ACC112 (cell line): ENCODE results near the gene TUFT1.

Experiments
- H2AFZ ChIP-seq: fragments of 200-600 bp; sonication (generic); one replicate; pipeline ENCODE4 v1.6.0; 2017; ENCODE audit warnings: antibody characterized with exemption, low read length; ENCODE audit not compliant: unreplicated experiment
- H3K27ac ChIP-seq: fragments of 200-600 bp; sonication (generic); 2 replicates; pipeline ENCODE4 v1.5.1; 2014; ENCODE audit warnings: low read depth, mild to moderate bottlenecking, antibody characterized with exemption, low read length, moderate library complexity
- H3K27me3 ChIP-seq: fragments of 200-600 bp; sonication (generic); 2 replicates; pipeline ENCODE4 v1.6.1; 2014; ENCODE audit warnings: mild to moderate bottlenecking, antibody characterized with exemption, low read length, moderate library complexity, mixed read lengths; ENCODE audit not compliant: insufficient read depth
- H3K36me3 ChIP-seq: fragments of 200-600 bp; sonication (generic); 2 replicates; pipeline ENCODE4 v1.6.1; 2016; ENCODE audit warnings: mild to moderate bottlenecking, antibody characterized with exemption, low read length, moderate library complexity, mixed read lengths; ENCODE audit not compliant: insufficient read depth
- H3K4me1 ChIP-seq: fragments of 200-600 bp; sonication (generic); one replicate; pipeline ENCODE4 v1.6.1; 2016; ENCODE audit warnings: low read length, mixed read lengths; ENCODE audit not compliant: insufficient read depth, unreplicated experiment, control insufficient read depth
- H3K4me3 ChIP-seq: fragments of 200-600 bp; sonication (generic); 2 replicates; pipeline ENCODE4 v1.5.1; 2014; ENCODE audit warnings: mild to moderate bottlenecking, low read depth, low read length
- H3K79me2 ChIP-seq: fragments of 200-600 bp; sonication (generic); one replicate; pipeline ENCODE4 v1.6.0; 2016; ENCODE audit warnings: low read length; ENCODE audit not compliant: control insufficient read depth, unreplicated experiment, insufficient read depth

The TUFT1 gene

DNA sequence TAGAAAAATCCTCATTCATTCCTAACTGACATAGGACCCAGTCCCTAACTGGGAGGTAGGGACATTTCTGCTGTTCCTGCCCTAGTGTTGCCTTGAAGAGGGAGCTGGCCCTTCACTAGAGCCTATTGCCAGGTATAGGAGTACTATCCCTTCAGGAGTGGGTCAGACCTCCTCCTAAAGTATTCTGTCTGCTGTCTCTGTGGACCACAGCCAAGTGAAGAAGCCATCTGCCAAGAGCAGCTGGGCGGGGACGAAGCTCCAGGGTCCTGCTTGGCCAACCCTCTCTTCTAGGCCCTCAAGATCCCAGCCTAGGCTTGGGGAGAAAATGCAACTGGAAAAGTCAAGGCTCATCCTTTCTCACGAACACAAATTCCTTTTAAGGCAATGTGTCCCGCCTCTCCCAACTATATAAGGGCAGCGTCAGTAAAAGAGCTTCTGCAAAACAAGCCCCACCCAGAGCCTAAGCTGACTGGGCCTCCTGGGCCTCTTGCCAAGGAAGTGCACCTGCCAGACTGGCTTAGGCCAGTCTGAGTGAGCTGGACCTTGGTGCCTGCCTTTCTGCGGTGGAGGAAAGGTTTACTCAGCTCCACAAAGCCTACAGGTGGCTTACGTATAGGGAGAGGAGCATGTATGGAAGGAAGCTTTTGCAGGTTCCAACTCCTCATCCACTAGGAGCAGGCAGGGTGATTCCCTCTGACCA lies 638 bp upstream of the TUFT1 start:
- peak overlapping the region; percentile 83 for H3K4me3 ChIP-seq
- H3K36me3 ChIP-seq: no peaks in the 10 kb centered on the region
- H3K79me2 ChIP-seq: peaks cover 17% of the 10 kb centered on the region
- peak overlapping the region; percentile 65 for H3K27ac ChIP-seq
- no peaks in the 10 kb centered on the region for H3K27me3 ChIP-seq
- peak overlapping the region; percentile 35 for H2AFZ ChIP-seq
- H3K4me1 ChIP-seq: peaks cover 55% of the 10 kb centered on the region

DNA sequence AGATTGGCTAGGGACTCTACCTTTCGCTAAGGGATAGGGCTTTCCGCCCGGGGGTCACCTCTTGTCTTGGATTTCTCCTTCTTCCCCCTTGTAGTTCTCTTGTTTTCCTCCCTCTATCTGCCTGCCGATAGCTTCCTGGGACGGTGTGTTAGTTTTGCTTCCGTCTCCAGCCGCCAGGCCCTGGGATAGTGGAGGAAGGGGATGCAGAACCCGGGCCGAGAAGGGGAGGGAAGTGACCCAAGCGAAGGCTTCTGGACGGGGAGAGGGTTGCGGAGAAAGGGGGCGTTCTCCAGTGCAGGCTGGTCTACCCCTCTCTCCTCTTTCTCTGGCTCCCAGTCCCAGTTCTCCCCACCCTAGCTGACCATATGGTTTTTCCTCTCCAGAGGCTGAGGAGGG lies 871 bp downstream of the TUFT1 start:
- no peaks in the 10 kb centered on the region for H3K36me3 ChIP-seq
- no peaks in the 10 kb centered on the region for H3K27me3 ChIP-seq
- peaks cover 20% of the 10 kb centered on the region for H3K79me2 ChIP-seq
- peak overlapping the region; percentile 43 for H2AFZ ChIP-seq
- no peak overlapping the region for H3K27ac ChIP-seq
- peak overlapping the region; percentile 83 for H3K4me3 ChIP-seq
- H3K4me1 ChIP-seq: peaks cover 51% of the 10 kb centered on the region

GRCh38 chr1:151541752-151542151 lies 1.6 kb downstream of the TUFT1 start:
- Histone ChIP-seq H3K36me3 (no peaks in the 10 kb centered on the region), H3K79me2 (peaks cover 20% of the 10 kb centered on the region), H3K27ac (no peak overlapping the region), H3K27me3 (no peaks in the 10 kb centered on the region), H2AFZ (no peak overlapping the region), H3K4me3 (peak overlapping the region; percentile 83), H3K4me1 (peaks cover 55% of the 10 kb centered on the region)

DNA sequence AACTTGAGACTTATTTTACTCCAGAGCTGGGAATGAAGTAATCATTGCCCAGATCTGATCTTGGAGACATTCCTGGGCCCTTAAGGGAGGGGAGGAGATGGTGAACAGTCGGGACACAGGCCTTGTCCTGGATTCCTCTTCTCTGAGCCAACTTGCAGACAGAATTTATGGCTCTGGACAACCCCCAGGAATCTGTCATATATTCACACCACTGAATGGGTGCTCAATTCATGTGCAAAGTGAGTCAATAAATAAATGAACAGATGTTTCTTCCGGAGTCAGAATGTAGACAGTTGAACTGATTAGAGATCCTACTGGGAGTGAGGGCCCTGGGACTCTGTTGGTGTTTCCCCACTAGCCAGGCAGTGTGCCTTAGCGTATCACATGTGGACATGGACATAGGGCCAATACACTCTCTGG lies 2.6 kb downstream of the TUFT1 start:
- Histone ChIP-seq H2AFZ (no peak overlapping the region), H3K27ac (no peak overlapping the region), H3K4me3 (no peak overlapping the region; the same call in 1 of the 2 replicates), H3K79me2 (peaks cover 20% of the 10 kb centered on the region), H3K27me3 (no peaks in the 10 kb centered on the region), H3K36me3 (no peaks in the 10 kb centered on the region), H3K4me1 (peaks cover 53% of the 10 kb centered on the region)

DNA sequence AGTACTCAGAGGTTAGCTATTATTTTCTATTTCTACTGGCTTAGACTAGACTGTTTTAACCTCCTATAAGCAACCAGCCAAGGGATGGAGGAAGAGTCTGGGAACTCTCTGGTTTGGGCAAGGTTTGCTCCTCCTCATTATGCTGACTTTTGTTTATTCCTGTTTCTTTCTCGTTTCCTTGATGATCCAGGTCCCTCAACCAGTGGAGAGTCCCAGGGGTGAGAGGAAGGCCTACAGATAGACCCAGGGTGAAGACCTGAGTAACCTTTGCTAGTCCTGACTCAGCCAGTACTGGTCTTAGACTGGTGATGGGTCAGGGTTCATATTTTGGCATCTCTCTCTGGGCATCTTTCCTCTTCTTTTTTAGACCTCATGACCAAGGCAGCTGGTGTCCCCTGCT lies 5.4 kb downstream of the TUFT1 start:
- Histone ChIP-seq H3K36me3 (no peaks in the 10 kb centered on the region), H2AFZ (no peak overlapping the region), H3K4me1 (peaks cover 56% of the 10 kb centered on the region), H3K79me2 (peaks cover 31% of the 10 kb centered on the region), H3K4me3 (no peak overlapping the region), H3K27ac (no peak overlapping the region), H3K27me3 (no peaks in the 10 kb centered on the region)

DNA sequence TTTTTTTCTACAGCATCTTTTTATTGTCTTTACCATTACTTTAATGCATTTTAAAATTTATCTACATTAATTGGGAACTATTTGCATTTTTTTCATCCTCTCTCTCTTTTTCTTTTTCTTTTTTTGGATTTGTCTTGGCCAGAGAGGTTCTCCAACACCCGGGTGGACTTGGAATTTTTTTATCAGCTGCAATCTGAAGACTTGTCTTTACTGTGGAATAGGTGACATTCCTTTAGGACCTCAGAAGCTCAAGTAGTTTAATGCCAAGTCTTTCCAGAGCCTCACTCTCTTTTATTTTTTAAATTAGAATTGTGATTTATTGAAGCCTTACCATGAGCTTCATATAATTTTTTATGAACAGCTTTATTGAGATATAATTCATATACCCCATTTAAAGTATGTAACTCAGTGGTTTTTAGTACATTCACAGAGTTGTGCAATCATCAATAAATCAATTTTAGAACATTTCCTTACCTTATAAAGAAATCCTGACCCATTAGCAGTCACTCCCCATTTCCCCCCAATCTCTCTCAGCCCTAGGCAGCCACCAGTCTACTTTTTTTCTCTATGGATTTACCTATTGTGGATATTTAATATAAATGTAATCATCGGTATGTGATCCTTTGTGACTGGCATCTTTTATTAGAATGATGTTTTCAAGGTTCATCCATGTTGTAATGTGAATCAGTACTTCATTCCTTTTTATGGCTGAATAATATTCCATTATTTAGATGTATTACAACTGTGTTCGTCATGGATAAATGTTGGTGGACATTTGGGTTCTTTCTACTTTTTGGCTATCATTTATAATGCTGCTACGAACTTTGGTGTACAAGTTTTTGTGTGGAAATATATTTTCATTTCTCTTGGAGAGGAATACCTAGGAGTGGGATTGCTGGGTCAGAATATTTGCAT lies 6.2 kb downstream of the TUFT1 start:
- H3K4me1 ChIP-seq: peaks cover 55% of the 10 kb centered on the region
- H3K36me3 ChIP-seq: no peaks in the 10 kb centered on the region
- H3K79me2 ChIP-seq: peaks cover 30% of the 10 kb centered on the region
- no peak overlapping the region for H2AFZ ChIP-seq
- H3K27ac ChIP-seq: peak overlapping the region; percentile 53
- no peak overlapping the region for H3K4me3 ChIP-seq
- no peaks in the 10 kb centered on the region for H3K27me3 ChIP-seq

- no peaks in the 10 kb centered on the region for H3K27me3 ChIP-seq
- peak overlapping the region; percentile 53 for H3K27ac ChIP-seq
- no peak overlapping the region for H2AFZ ChIP-seq
- peak overlapping the region; percentile 59 for H3K4me3 ChIP-seq
- peaks cover 24% of the 10 kb centered on the region for H3K79me2 ChIP-seq
- H3K4me1 ChIP-seq: peaks cover 45% of the 10 kb centered on the region
- H3K36me3 ChIP-seq: no peaks in the 10 kb centered on the region
These were observed 7.2 kb downstream of the TUFT1 start for GRCh38 chr1:151547119-151547899.

DNA sequence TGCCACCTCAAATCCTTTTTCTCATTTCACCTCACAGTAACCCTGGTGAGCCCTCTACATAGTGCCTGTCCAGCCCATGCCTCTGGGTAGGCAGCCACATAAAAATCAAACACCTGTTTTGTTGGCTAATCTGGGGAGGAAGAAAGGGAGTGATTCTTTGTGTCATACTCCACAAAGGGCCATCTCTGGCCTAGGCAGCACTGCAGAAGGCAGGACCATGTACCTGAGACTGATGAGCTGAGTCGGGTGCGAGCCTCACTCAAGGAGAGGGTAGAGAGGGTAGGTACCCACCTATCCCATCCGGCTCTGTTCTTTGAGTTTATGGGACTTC lies 7.8 kb downstream of the TUFT1 start:
- Histone ChIP-seq H3K36me3 (no peaks in the 10 kb centered on the region), H3K79me2 (peaks cover 23% of the 10 kb centered on the region), H3K4me3 (peak overlapping the region; percentile 59; the same call in 1 of the 2 replicates), H3K27ac (peak overlapping the region; percentile 28), H2AFZ (no peak overlapping the region), H3K4me1 (peaks cover 39% of the 10 kb centered on the region), H3K27me3 (no peaks in the 10 kb centered on the region)

DNA sequence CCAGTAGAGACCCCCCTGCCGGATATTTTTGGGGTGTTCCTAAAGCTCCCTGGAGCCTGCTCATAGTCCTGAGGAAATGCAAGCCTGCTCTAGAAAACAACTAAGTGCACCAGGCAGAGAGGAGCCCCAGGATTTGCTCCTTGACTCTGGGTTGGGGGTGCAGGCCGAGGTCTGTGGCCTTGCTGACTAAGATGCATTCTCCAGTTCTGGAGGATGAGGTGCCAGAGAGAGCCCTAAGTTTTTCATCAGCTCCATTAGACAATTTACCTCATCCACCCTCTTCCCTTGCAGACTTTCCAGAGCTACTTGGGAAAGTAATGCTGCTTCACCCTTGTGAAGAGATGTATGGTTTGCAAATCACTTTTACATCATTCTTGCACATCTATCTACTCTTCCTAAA lies 9.1 kb downstream of the TUFT1 start:
- H3K4me1 ChIP-seq: peaks cover 42% of the 10 kb centered on the region

DNA sequence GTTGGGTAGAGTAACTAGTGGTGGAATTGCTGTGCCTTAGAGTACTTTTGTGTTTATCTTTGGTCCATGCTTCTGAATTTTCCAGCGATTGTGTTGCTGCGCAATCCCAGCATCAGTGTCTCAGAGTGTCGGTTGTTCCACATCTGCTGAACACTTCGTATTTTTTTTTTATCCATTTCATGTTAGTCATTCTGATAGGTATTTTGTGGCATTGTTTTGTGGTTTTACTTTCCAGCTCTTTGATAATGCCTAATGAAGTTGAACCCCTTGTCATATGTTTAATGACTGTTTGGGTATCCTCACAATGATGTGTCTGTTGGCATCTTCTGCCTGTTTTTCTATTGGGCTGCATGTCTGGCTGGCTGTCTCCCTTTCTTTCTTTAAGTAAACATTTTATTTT lies 13.6 kb downstream of the TUFT1 start:
- H3K27me3 ChIP-seq: no peaks in the 10 kb centered on the region
- no peaks in the 10 kb centered on the region for H3K36me3 ChIP-seq
- no peak overlapping the region for H3K27ac ChIP-seq
- peaks cover 17% of the 10 kb centered on the region for H3K79me2 ChIP-seq
- no peak overlapping the region for H3K4me3 ChIP-seq
- H3K4me1 ChIP-seq: peaks cover 12% of the 10 kb centered on the region
- no peak overlapping the region for H2AFZ ChIP-seq

More for the DNA sequence above, 9.1 kb downstream of the TUFT1 start:
- no peaks in the 10 kb centered on the region for H3K36me3 ChIP-seq
- H2AFZ ChIP-seq: no peak overlapping the region
- no peaks in the 10 kb centered on the region for H3K27me3 ChIP-seq
- peaks cover 21% of the 10 kb centered on the region for H3K79me2 ChIP-seq
- no peak overlapping the region for H3K4me3 ChIP-seq
- H3K27ac ChIP-seq: no peak overlapping the region
